Heart left ventricle (tissue), 13 donors: ENCODE data around the gene EGLN1.

Experiments
- CTCF ChIP-seq, 12 donors: fragments of 200-600 bp; sonication (generic) in 4 of 12; IDR thresholded peaks; one replicate each; pipeline versions ENCODE4 v1.5.0 to v1.8.0; 2018 to 2022; ENCODE audit warnings: antibody characterized with exemption in 12 of 12, mild to moderate bottlenecking in 5 of 12
- POLR2A ChIP-seq, 2 donors: fragments of 450-650 bp; IDR thresholded peaks; one replicate each; pipeline ENCODE4 v1.6.1; 2017; ENCODE audit warnings: antibody characterized with exemption in 2 of 2, mild to moderate bottlenecking in 2 of 2, moderate library complexity in 2 of 2
- donor health status: ischemic (EF 13 %, LVEDD 7.1; RV severe dilation, severe dysfunction).
- donor health status: DM: no; HTN: yes; CAD: no.
- donor health status: DM: no; HTN: no; CAD: no.
- donor health status: ischemic (EF 25% LVEDD 6.9; RV normal size, moderate dysfunction).
- donor health status: ischemic (EF 25% LVEDD 5.7; RV mildly dilated, moderate dysfunction).
- donor health status: ischemic (EF 35%, LVEDD 5.7; RV mildly dilated, moderate dysfunction).
- donor health status: nonischemic (EF 11% LVEDD 7.7; RV severe dilation, severe dysfunction).
- donor health status: DM: yes; HTN: yes; CAD: no.
- donor health status: PGD.
- donor health status: ischemic (EF 29% LVEDD 5.4; RV normal size, mild dysfunction).
- donor health status: nonischemic (EF 23%, LVEDD 6.1; RV moderate dilation, normal function).

- TF ChIP-seq CTCF (IDR thresholded peaks at IDR 0.05) (no peak), POLR2A (IDR thresholded peaks at IDR 0.05) (no peak)
These were observed 104.1 kb downstream of the EGLN1 start for GRCh38 chr1:231318015-231318355.
